Spleen (tissue), 7 donors: ENCODE data around the gene KRT77.

Experiments
- CTCF ChIP-seq, 11 experiments: fragments of 200-600 bp in 7 of 11; fragments of 450-650 bp in 4 of 11; sonication (generic) in 4 of 11; IDR thresholded peaks in 8 of 11; conservative IDR thresholded peaks in 3 of 11; 1 replicate in 7 of 11; 2 replicates in 4 of 11; pipeline versions ENCODE4 v1.4.0 to v1.8.0; 2016 to 2021; ENCODE audit warnings: antibody characterized with exemption in 11 of 11, inconsistent platforms in 4 of 11, mild to moderate bottlenecking in 1 of 11
- POLR2A ChIP-seq, 3 donors: fragments of 450-650 bp; IDR thresholded peaks; one replicate each; pipeline ENCODE4 v1.5.1; 2017; ENCODE audit warnings: antibody characterized with exemption in 3 of 3, mild to moderate bottlenecking in 1 of 3
- POLR2AphosphoS5 ChIP-seq, 3 donors: sonication (generic); formaldehyde crosslinking; IDR thresholded peaks; one replicate each; pipeline ENCODE4 v1.5.1; 2017; ENCODE audit warnings: antibody characterized with exemption in 3 of 3
- donor health status: DM: no; HTN: no; CAD: no; lungs with moderate emphysema.
- donor health status: DM: no; HTN: no; CAD: no.
- donor health status: DM: no; HTN: no; CAD: no.

GRCh38 chr12:52693261-52693660 lies 10.1 kb downstream of the KRT77 start:
- no peak for TF ChIP-seq CTCF (IDR thresholded peaks at IDR 0.05 in 8 of 11, conservative IDR thresholded peaks at IDR 0.05 in 3 of 11)
- TF ChIP-seq POLR2AphosphoS5 (IDR thresholded peaks at IDR 0.05), result no peak
- TF ChIP-seq POLR2A (IDR thresholded peaks at IDR 0.05), result no peak
